ENCODE measurements around the gene ATP10B.

Gene ATP10B

DNA sequence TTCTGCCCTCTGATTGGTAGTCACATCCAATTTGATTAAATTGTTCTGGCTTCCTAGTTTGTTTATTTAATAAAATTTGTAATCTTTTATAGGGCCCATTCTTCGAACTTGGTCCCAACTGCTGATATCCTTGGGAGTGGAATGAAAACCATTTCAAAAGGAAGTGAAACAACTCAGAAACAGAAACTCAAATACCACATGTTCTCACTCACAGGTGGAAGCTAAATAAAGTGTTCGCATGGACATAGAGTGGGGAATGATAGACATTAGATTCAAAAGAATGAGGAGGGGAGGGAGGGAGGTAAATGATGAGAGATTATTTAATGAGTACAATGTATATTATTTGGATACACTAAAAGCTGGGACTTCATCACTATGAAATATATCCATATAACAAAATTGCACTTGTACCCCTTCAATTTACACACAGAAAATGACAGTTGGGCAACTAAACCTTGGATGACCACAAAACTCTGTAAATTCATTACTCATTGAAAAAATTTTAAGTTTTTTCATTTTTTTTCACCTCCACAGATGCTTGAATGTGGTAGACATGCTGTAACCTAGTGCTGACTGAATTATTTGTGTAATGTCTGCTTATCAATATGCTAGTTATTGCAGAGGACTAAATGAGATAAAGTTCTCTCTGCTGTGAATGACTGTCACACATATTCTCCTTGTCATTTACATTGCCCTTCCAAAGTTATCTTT is 16.0 kb downstream of the ATP10B start:
- Histone ChIP-seq H3K4me2 (ENCODE audit: insufficient read depth, low read length, poor library complexity, severe bottlenecking) (no peak overlapping the region), H2BK15ac (ENCODE audit: low read length) (no peak overlapping the region), H3K27me3 (ENCODE audit: control insufficient read depth in 3 of 3, insufficient read depth in 3 of 3, low read depth in 1 of 3, low read length in 3 of 3) (no peaks in the 10 kb centered on the region), H3K4ac (ENCODE audit: low read length) (no peak overlapping the region), H4K91ac (ENCODE audit: low read depth, low read length, poor library complexity) (no peak overlapping the region), H2BK5ac (ENCODE audit: low read length) (no peak overlapping the region), H3K27ac (replicated peaks; ENCODE audit: low read length) (no peak overlapping the region), H3K9ac (ENCODE audit: low read depth, low read length, poor library complexity) (no peak overlapping the region), H3K36me3 (replicated peaks in 1 of 2; ENCODE audit: control insufficient read depth in 2 of 2, insufficient read depth in 2 of 2, low read length in 2 of 2) (no peaks in the 10 kb centered on the region), H3K4me1 (ENCODE audit: control insufficient read depth in 2 of 2, insufficient read depth in 1 of 2, low read depth in 1 of 2, low read length in 2 of 2) (no peaks in the 10 kb centered on the region), H2BK120ac (ENCODE audit: low read depth, low read length) (no peak overlapping the region), H3K14ac (ENCODE audit: low read length) (no peak overlapping the region), H2AFZ (ENCODE audit: low read length) (no peak overlapping the region), H3K79me1 (ENCODE audit: low read depth, low read length) (no peaks in the 10 kb centered on the region), H4K8ac (ENCODE audit: low read depth, low read length) (no peak overlapping the region), H2AK5ac (ENCODE audit: low read depth, low read length) (no peak overlapping the region), H2BK12ac (ENCODE audit: low read length) (no peak overlapping the region), H3K4me3 (ENCODE audit: low read length in 2 of 2) (no peak overlapping the region), H3K9me3 (replicated peaks in 1 of 2; ENCODE audit: control insufficient read depth in 2 of 2, insufficient read depth in 1 of 2, low read depth in 1 of 2, low read length in 2 of 2) (no peaks in the 10 kb centered on the region), H3K23ac (ENCODE audit: low read depth, low read length, poor library complexity) (no peak overlapping the region), H3K18ac (ENCODE audit: low read length) (no peak overlapping the region)
- DNase-seq (ENCODE audit: low spot score), result no peak
- no CpG with 5 or more reads among the region's 2 CpGs for WGBS, 2 donors (ENCODE audit: extremely low coverage in 2 of 2, insufficient read length in 2 of 2, insufficient replicate concordance in 1 of 2)

DNA sequence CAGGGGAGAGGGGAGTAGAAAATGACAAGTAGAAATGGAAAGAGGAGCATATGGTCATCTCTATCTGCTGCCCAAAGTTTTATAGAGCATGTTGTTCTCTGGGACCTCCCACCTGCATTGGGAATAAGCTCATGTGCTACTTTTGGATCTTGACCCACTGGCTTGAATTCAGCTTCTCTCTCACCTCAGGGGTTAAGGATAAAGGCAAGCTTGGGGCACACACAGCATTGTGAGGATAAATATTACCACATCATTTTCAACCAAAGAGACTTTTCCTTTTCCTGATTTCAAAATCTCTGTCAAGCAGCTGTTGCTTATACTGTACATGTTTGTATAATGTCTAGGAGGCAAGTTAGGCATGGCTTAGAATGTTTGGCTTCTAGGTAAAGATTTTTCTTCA is 16.6 kb downstream of the ATP10B start:
- Histone ChIP-seq H3K79me1 (ENCODE audit: low read depth, low read length) (no peaks in the 10 kb centered on the region), H3K4me1 (ENCODE audit: control insufficient read depth in 2 of 2, insufficient read depth in 1 of 2, low read depth in 1 of 2, low read length in 2 of 2) (no peaks in the 10 kb centered on the region), H2AK5ac (ENCODE audit: low read depth, low read length) (no peak overlapping the region), H3K4me2 (ENCODE audit: insufficient read depth, low read length, poor library complexity, severe bottlenecking) (no peak overlapping the region), H3K36me3 (replicated peaks in 1 of 2; ENCODE audit: control insufficient read depth in 2 of 2, insufficient read depth in 2 of 2, low read length in 2 of 2) (no peaks in the 10 kb centered on the region), H3K27me3 (ENCODE audit: control insufficient read depth in 3 of 3, insufficient read depth in 3 of 3, low read depth in 1 of 3, low read length in 3 of 3) (no peaks in the 10 kb centered on the region), H4K8ac (ENCODE audit: low read depth, low read length) (no peak overlapping the region), H4K91ac (ENCODE audit: low read depth, low read length, poor library complexity) (no peak overlapping the region), H3K14ac (ENCODE audit: low read length) (no peak overlapping the region), H2BK15ac (ENCODE audit: low read length) (no peak overlapping the region), H2BK5ac (ENCODE audit: low read length) (no peak overlapping the region), H3K27ac (replicated peaks; ENCODE audit: low read length) (no peak overlapping the region), H3K4me3 (ENCODE audit: low read length in 2 of 2) (no peak overlapping the region), H2BK120ac (ENCODE audit: low read depth, low read length) (no peak overlapping the region), H2BK12ac (ENCODE audit: low read length) (no peak overlapping the region), H2AFZ (ENCODE audit: low read length) (no peak overlapping the region), H3K9me3 (replicated peaks in 1 of 2; ENCODE audit: control insufficient read depth in 2 of 2, insufficient read depth in 1 of 2, low read depth in 1 of 2, low read length in 2 of 2) (no peaks in the 10 kb centered on the region), H3K4ac (ENCODE audit: low read length) (no peak overlapping the region), H3K23ac (ENCODE audit: low read depth, low read length, poor library complexity) (no peak overlapping the region), H3K18ac (ENCODE audit: low read length) (no peak overlapping the region), H3K9ac (ENCODE audit: low read depth, low read length, poor library complexity) (no peak overlapping the region)
- no peak for DNase-seq (ENCODE audit: low spot score)

DNA sequence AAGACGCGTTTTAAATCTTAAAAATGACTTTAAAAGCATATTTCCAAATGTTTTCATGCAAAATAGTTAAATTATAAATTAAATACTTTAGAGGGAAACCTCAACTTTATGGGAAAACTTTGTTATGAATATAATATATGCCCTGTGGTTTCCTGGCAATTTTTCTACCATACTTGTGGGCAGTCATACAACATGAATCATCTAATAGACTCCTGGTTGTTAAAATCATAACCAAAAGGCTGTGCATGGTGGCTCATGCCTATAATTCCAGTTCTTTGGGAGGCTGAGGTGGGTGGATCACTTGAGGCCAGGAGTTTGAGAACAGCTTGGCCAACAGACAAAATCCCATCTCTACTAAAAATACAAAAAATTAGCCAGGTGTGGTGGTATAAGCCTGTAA is 18.2 kb downstream of the ATP10B start:
- Histone ChIP-seq H4K91ac (ENCODE audit: low read depth, low read length, poor library complexity) (no peak overlapping the region), H4K8ac (ENCODE audit: low read depth, low read length) (no peak overlapping the region), H3K79me1 (ENCODE audit: low read depth, low read length) (no peaks in the 10 kb centered on the region), H3K36me3 (replicated peaks in 1 of 2; ENCODE audit: control insufficient read depth in 2 of 2, insufficient read depth in 2 of 2, low read length in 2 of 2) (no peaks in the 10 kb centered on the region), H3K27ac (replicated peaks; ENCODE audit: low read length) (no peak overlapping the region), H3K18ac (ENCODE audit: low read length) (no peak overlapping the region), H2BK5ac (ENCODE audit: low read length) (no peak overlapping the region), H2AFZ (ENCODE audit: low read length) (no peak overlapping the region), H3K4me3 (ENCODE audit: low read length in 2 of 2) (no peak overlapping the region), H3K9ac (ENCODE audit: low read depth, low read length, poor library complexity) (no peak overlapping the region), H3K23ac (ENCODE audit: low read depth, low read length, poor library complexity) (no peak overlapping the region), H2BK15ac (ENCODE audit: low read length) (no peak overlapping the region), H3K9me3 (replicated peaks in 1 of 2; ENCODE audit: control insufficient read depth in 2 of 2, insufficient read depth in 1 of 2, low read depth in 1 of 2, low read length in 2 of 2) (no peaks in the 10 kb centered on the region), H3K4me1 (ENCODE audit: control insufficient read depth in 2 of 2, insufficient read depth in 1 of 2, low read depth in 1 of 2, low read length in 2 of 2) (no peaks in the 10 kb centered on the region), H2BK120ac (ENCODE audit: low read depth, low read length) (no peak overlapping the region), H3K27me3 (ENCODE audit: control insufficient read depth in 3 of 3, insufficient read depth in 3 of 3, low read depth in 1 of 3, low read length in 3 of 3) (no peaks in the 10 kb centered on the region), H3K4me2 (ENCODE audit: insufficient read depth, low read length, poor library complexity, severe bottlenecking) (no peak overlapping the region), H3K4ac (ENCODE audit: low read length) (no peak overlapping the region), H3K14ac (ENCODE audit: low read length) (no peak overlapping the region), H2AK5ac (ENCODE audit: low read depth, low read length) (no peak overlapping the region), H2BK12ac (ENCODE audit: low read length) (no peak overlapping the region)
- WGBS, 2 donors (ENCODE audit: extremely low coverage in 2 of 2, insufficient read length in 2 of 2, insufficient replicate concordance in 1 of 2), result no CpG with 5 or more reads among the region's 2 CpGs
- DNase-seq (ENCODE audit: low spot score), result no peak

DNA sequence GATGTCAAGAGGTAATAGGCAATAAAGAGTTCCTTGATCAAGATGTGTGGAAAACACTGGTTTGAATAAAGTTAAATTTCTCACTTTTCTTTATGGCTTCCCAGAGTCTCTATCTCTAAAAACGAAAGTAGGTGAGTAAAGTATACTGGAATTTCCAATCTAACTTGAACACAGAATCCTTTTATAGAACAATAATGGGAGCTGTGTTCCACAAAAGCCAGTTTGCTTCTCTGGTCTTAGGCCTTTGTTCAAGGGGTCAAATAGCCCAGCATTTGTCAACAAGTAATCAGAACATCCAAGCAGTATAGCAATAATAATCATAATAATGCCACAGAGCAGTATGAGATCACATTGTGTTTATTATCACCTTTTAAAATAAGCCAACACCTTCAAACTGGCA is 20.2 kb downstream of the ATP10B start:
- WGBS, 2 donors (ENCODE audit: extremely low coverage in 2 of 2, insufficient read length in 2 of 2, insufficient replicate concordance in 1 of 2), result no CpG with 5 or more reads among the region's 1 CpG
- no peaks in the 10 kb centered on the region for H3K9me3 ChIP-seq (replicated peaks in 1 of 2; ENCODE audit: control insufficient read depth in 2 of 2, insufficient read depth in 1 of 2, low read depth in 1 of 2, low read length in 2 of 2)
- no peak overlapping the region for H3K9ac ChIP-seq (ENCODE audit: low read depth, low read length, poor library complexity)
- no peak overlapping the region for H3K4me2 ChIP-seq (ENCODE audit: insufficient read depth, low read length, poor library complexity, severe bottlenecking)
- no peak overlapping the region for H2AFZ ChIP-seq (ENCODE audit: low read length)
- H2BK5ac ChIP-seq (ENCODE audit: low read length), result no peak overlapping the region
- no peak overlapping the region for H3K4me3 ChIP-seq (ENCODE audit: low read length in 2 of 2)
- H3K36me3 ChIP-seq (replicated peaks in 1 of 2; ENCODE audit: control insufficient read depth in 2 of 2, insufficient read depth in 2 of 2, low read length in 2 of 2), result no peaks in the 10 kb centered on the region
- no peak overlapping the region for H3K4ac ChIP-seq (ENCODE audit: low read length)
- no peak overlapping the region for H3K18ac ChIP-seq (ENCODE audit: low read length)
- H2AK5ac ChIP-seq (ENCODE audit: low read depth, low read length), result no peak overlapping the region
- no peak overlapping the region for H3K27ac ChIP-seq (replicated peaks; ENCODE audit: low read length)
- no peak for DNase-seq (ENCODE audit: low spot score)
- H3K79me1 ChIP-seq (ENCODE audit: low read depth, low read length), result no peaks in the 10 kb centered on the region
- no peaks in the 10 kb centered on the region for H3K4me1 ChIP-seq (ENCODE audit: control insufficient read depth in 2 of 2, insufficient read depth in 1 of 2, low read depth in 1 of 2, low read length in 2 of 2)
- H3K27me3 ChIP-seq (ENCODE audit: control insufficient read depth in 3 of 3, insufficient read depth in 3 of 3, low read depth in 1 of 3, low read length in 3 of 3), result no peaks in the 10 kb centered on the region
- H4K8ac ChIP-seq (ENCODE audit: low read depth, low read length), result no peak overlapping the region
- no peak overlapping the region for H3K14ac ChIP-seq (ENCODE audit: low read length)
- H2BK12ac ChIP-seq (ENCODE audit: low read length), result no peak overlapping the region
- no peak overlapping the region for H3K23ac ChIP-seq (ENCODE audit: low read depth, low read length, poor library complexity)
- no peak overlapping the region for H2BK15ac ChIP-seq (ENCODE audit: low read length)
- no peak overlapping the region for H4K91ac ChIP-seq (ENCODE audit: low read depth, low read length, poor library complexity)
- H2BK120ac ChIP-seq (ENCODE audit: low read depth, low read length), result no peak overlapping the region
